ENCODE results near the gene TAF3.
"Not testable (repeated sequence)": the region's sequence is repeated elsewhere in the genome, so short reads cannot be mapped to it uniquely, and the experiment has no call there.

Gene TAF3

GRCh38 chr10:7972367-7972766 is 154.1 kb downstream of the TAF3 start:
- no peak for DNase-seq

GRCh38 chr10:7980196-7980595 is 161.9 kb downstream of the TAF3 start:
- DNase-seq = no peak

- no peak for DNase-seq
Observed at GRCh38 chr10:7982727-7983126, 164.4 kb downstream of the TAF3 start.

GRCh38 chr10:7984325-7984724 is 166.0 kb downstream of the TAF3 start:
- no peak for DNase-seq

- DNase-seq = no peak
Observed at GRCh38 chr10:7984896-7985295, 166.6 kb downstream of the TAF3 start.

- DNase-seq = no peak
Observed at GRCh38 chr10:7986851-7987250, 168.5 kb downstream of the TAF3 start.

GRCh38 chr10:7988989-7989388 is 170.7 kb downstream of the TAF3 start:
- DNase-seq = no peak

- DNase-seq = no peak
Observed at GRCh38 chr10:7998831-7999230, 180.5 kb downstream of the TAF3 start.

GRCh38 chr10:8004469-8005000 is 186.2 kb downstream of the TAF3 start:
- no peak for DNase-seq

GRCh38 chr10:8006274-8006999 is 188.1 kb downstream of the TAF3 start:
- DNase-seq = no peak

- no peak for DNase-seq
Observed at GRCh38 chr10:8009031-8009430, 190.7 kb downstream of the TAF3 start.

- no peak for DNase-seq
Observed at GRCh38 chr10:8013006-8013405, 194.7 kb downstream of the TAF3 start.

- no peak for DNase-seq
Observed at GRCh38 chr10:8013619-8014018, 195.3 kb downstream of the TAF3 start.

- no peak for DNase-seq
Observed at GRCh38 chr10:8014649-8015048, 196.3 kb downstream of the TAF3 start.

- no peak for DNase-seq
Observed at GRCh38 chr10:8017277-8017676, 199.0 kb downstream of the TAF3 start.

GRCh38 chr10:8023321-8023720 is 205.0 kb downstream of the TAF3 start:
- DNase-seq = no peak

- no peak for DNase-seq
Observed at GRCh38 chr10:8023851-8024250, 205.5 kb downstream of the TAF3 start.

GRCh38 chr10:8026349-8027259 is 208.3 kb downstream of the TAF3 start:
- no peak for DNase-seq

GRCh38 chr10:8031211-8031610 is 212.9 kb downstream of the TAF3 start:
- DNase-seq = not testable (repeated sequence)

- DNase-seq = no peak
Observed at GRCh38 chr10:8032558-8032957, 214.3 kb downstream of the TAF3 start.

- no peak for DNase-seq
Observed at GRCh38 chr10:8033812-8034465, 215.6 kb downstream of the TAF3 start.

- no peak for DNase-seq
Observed at GRCh38 chr10:8034466-8035005, 216.2 kb downstream of the TAF3 start.

- DNase-seq = no peak
Observed at GRCh38 chr10:8035006-8035640, 216.8 kb downstream of the TAF3 start.

Data from NCI-H1930 (cell line).